Fibroblast of skin of abdomen (primary cell): ENCODE results near the gene NAGK.

Source experiments
- DNase-seq: peaks from one replicate; pipeline ENCODE4 v3.0.0-alpha.2; 2013

The NAGK gene

GRCh38 chr2:71117063-71117462, 48.6 kb downstream of the NAGK start:
- no peak for DNase-seq

DNA sequence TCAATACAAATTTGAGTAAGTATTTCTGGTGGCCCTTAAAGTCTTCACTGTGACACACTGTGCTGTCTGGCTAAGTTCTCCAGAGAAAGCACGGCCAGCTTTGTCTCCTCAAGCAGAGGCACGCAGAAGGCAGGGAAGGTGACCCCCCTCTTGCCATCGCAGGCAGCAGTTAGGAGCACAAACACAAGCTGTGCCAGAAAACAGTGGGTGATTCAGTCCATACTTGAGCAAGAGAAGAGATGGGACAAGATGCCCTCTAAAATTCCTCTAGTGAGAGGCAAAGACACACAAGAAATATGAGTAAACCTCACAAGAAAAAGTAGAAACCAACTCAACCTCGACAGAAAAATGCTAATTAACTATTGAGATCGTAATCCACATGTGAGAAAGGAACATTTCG, 51.7 kb downstream of the NAGK start:
- no peak for DNase-seq

GRCh38 chr2:71121479-71121878, 53.0 kb downstream of the NAGK start:
- DNase-seq, result no peak

DNA sequence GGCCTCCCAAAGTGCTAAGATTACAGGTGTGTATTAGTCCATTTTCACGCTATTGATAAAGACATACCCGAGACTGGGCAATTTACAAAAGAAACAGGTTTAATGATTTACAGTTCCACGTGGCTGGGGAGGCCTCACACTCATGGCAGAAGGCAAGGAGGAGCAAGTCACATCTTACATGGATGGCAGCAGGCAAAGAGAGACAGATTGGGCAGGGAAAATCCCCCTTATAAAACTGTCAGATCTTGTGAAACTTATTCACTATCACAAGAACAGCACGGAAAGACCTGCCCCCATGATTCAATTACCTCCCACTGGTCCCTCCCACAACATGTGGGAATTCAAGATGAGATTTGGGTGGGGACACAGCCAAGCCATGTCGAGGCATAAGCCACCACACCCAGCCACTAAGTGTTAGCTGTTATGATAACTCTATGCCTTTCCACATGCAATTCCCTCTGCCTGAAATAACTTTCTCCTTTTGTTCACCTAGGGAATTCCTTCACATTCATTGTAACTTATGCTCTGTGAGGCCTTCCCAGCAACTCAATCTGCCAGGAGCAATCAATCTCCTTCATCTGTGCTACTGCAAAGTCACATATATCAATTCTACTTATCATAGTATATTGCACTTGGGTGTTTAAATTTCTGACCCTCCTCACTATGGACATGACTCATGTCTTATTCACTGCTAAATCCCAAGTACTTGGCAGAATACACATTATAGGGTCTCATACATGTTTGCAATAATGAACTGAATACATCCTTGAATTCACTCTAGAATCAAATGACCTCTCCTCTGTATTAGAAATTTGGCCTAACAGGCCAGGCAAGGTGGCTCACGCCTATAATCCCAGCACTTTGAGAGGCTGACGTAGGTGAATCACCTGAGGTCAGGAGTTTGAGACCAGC, 54.2 kb downstream of the NAGK start:
- DNase-seq, result peak; percentile 25

- DNase-seq, result no peak
These were observed 57.3 kb downstream of the NAGK start for GRCh38 chr2:71125506-71126294.

DNA sequence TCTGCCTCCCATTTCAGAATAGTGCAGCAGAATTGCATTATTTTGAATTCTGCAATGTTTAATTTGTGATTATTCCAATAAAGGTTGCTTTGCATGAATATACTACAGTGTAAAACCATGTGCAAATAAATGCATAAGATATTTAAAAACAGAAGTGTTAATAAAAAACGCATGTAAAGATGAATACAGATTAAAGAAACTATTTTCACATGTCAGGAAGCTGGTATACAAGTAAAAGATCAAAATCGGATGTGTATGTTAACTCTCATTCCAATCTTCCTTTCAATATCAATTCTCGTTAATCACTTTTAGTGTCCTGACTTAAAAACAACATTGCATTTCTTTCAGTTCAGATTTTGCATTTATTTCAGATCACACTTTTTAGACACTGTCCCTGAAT, 58.5 kb downstream of the NAGK start:
- no peak for DNase-seq
